Measurements from ENCODE around the gene TNFRSF13B. TPM values are rescaled to one million over a fixed set of nuclear protein-coding genes. Genes with fewer than 3 reads are reported as not detected.

The TNFRSF13B gene
- total RNA-seq, 1 experiment from 2014 or later, result not detected

DNA sequence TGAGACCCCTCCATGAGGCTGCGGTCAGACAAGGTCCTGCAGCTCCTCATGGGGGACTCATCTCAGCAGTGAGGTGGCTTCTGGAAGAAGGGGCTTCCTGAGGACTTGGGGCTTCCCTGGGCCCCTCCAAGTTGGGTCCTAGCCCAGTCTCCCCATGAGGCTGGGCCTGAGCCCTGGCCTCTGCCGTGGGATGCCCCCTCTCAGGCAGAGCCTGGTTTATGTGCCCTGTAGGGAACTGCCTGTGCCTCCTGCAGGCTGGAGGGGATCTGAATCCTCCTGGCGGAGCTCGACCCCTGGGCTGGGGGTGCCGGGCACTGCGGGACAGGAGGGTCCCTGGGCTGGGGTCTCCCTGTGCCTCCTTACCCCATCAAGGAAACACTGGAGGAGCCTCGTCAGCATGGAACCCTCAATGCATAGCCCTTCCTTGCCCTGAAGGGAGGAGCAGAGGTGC, 45.8 kb downstream of the TNFRSF13B start:
- H3K27me3 ChIP-seq (ENCODE audit: insufficient read depth, low read length), result no peaks in the 10 kb centered on the region
- H3K79me2 ChIP-seq (ENCODE audit: insufficient read depth, low read length), result no peaks in the 10 kb centered on the region
- intact Hi-C loops (cut with micrococcal nuclease), result no loop called here
- H3K9ac ChIP-seq (ENCODE audit: low read length), result no peak overlapping the region
- H3K4me2 ChIP-seq (ENCODE audit: low read length), result no peak overlapping the region
- no peaks in the 10 kb centered on the region for H4K20me1 ChIP-seq (ENCODE audit: insufficient read depth)
- H3K9me3 ChIP-seq (ENCODE audit: control insufficient read depth in 1 of 2, insufficient read depth in 1 of 2, low read depth in 1 of 2, low read length in 2 of 2), result no peaks in the 10 kb centered on the region
- ChIA-PET CTCF (no interaction called here), RAD21 (ENCODE audit: low non-redundant PET in 1 of 2, low total read pairs in 2 of 2, uncharacterized antibody in 2 of 2, unreplicated experiment in 2 of 2) (no interaction called here), POLR2A (no interaction called here)
- BruUV-seq (replicated peaks), result no TSS peak
- no peak for DNase-seq (ENCODE audit: low read depth, low spot score)
- no peak overlapping the region for H2AFZ ChIP-seq (ENCODE audit: low read depth, low read length, poor library complexity, severe bottlenecking)
- no peaks in the 10 kb centered on the region for H3K9me2 ChIP-seq (ENCODE audit: insufficient read depth)
- no peak overlapping the region for H3K4me3 ChIP-seq (replicated peaks in 1 of 2; ENCODE audit: low read depth in 1 of 2, low read length in 2 of 2)
- no peaks in the 10 kb centered on the region for H3K4me1 ChIP-seq (ENCODE audit: control insufficient read depth in 1 of 2, insufficient read depth in 2 of 2, low read length in 2 of 2)
- TF ChIP-seq POLR2AphosphoS5 (IDR thresholded peaks at IDR 0.05; ENCODE audit: low read depth, low read length) (no peak), EZH2 (IDR thresholded peaks at IDR 0.05) (no peak), POLR2A (IDR thresholded peaks at IDR 0.05; ENCODE audit: borderline replicate concordance, extremely low read depth, insufficient read depth, insufficient read length) (no peak), CEBPB (IDR thresholded peaks at IDR 0.05; ENCODE audit: low read depth) (no peak), SRF (IDR thresholded peaks at IDR 0.05; ENCODE audit: low read depth) (no peak), FOSL1 (IDR thresholded peaks at IDR 0.05; ENCODE audit: low read depth) (no peak), TCF7L2 (IDR thresholded peaks at IDR 0.05; ENCODE audit: borderline replicate concordance, extremely low read depth, insufficient read depth, insufficient read length) (no peak), ZFX (IDR thresholded peaks at IDR 0.05) (no peak), SIN3A (IDR thresholded peaks at IDR 0.05; ENCODE audit: low read depth) (no peak), JUND (IDR thresholded peaks at IDR 0.05) (no peak), SP1 (IDR thresholded peaks at IDR 0.05; ENCODE audit: low read depth) (no peak), RAD21 (IDR thresholded peaks at IDR 0.05; ENCODE audit: low read depth) (no peak), YY1 (IDR thresholded peaks at IDR 0.05; ENCODE audit: extremely low read depth, insufficient replicate concordance, low read depth, low read length) (no peak), ZNF274 (IDR thresholded peaks at IDR 0.05; ENCODE audit: low read depth, low read length) (no peak)
- TF ChIP-seq, protein P1, sequence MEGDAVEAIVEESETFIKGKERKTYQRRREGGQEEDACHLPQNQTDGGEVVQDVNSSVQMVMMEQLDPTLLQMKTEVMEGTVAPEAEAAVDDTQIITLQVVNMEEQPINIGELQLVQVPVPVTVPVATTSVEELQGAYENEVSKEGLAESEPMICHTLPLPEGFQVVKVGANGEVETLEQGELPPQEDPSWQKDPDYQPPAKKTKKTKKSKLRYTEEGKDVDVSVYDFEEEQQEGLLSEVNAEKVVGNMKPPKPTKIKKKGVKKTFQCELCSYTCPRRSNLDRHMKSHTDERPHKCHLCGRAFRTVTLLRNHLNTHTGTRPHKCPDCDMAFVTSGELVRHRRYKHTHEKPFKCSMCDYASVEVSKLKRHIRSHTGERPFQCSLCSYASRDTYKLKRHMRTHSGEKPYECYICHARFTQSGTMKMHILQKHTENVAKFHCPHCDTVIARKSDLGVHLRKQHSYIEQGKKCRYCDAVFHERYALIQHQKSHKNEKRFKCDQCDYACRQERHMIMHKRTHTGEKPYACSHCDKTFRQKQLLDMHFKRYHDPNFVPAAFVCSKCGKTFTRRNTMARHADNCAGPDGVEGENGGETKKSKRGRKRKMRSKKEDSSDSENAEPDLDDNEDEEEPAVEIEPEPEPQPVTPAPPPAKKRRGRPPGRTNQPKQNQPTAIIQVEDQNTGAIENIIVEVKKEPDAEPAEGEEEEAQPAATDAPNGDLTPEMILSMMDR (IDR thresholded peaks at IDR 0.05 in 2 of 3, conservative IDR thresholded peaks at IDR 0.05 in 1 of 3; ENCODE audit: borderline replicate concordance in 1 of 3, insufficient read depth in 1 of 3, low read depth in 2 of 3, low read length in 2 of 3), result no peak
- TF ChIP-seq, protein P2, sequence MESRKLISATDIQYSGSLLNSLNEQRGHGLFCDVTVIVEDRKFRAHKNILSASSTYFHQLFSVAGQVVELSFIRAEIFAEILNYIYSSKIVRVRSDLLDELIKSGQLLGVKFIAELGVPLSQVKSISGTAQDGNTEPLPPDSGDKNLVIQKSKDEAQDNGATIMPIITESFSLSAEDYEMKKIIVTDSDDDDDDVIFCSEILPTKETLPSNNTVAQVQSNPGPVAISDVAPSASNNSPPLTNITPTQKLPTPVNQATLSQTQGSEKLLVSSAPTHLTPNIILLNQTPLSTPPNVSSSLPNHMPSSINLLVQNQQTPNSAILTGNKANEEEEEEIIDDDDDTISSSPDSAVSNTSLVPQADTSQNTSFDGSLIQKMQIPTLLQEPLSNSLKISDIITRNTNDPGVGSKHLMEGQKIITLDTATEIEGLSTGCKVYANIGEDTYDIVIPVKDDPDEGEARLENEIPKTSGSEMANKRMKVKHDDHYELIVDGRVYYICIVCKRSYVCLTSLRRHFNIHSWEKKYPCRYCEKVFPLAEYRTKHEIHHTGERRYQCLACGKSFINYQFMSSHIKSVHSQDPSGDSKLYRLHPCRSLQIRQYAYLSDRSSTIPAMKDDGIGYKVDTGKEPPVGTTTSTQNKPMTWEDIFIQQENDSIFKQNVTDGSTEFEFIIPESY (IDR thresholded peaks at IDR 0.05; ENCODE audit: extremely low read depth, insufficient replicate concordance, low read length), result no peak
- TF ChIP-seq, protein P3, sequence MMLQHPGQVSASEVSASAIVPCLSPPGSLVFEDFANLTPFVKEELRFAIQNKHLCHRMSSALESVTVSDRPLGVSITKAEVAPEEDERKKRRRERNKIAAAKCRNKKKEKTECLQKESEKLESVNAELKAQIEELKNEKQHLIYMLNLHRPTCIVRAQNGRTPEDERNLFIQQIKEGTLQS (IDR thresholded peaks at IDR 0.05), result no peak
- TF ChIP-seq, protein P4, sequence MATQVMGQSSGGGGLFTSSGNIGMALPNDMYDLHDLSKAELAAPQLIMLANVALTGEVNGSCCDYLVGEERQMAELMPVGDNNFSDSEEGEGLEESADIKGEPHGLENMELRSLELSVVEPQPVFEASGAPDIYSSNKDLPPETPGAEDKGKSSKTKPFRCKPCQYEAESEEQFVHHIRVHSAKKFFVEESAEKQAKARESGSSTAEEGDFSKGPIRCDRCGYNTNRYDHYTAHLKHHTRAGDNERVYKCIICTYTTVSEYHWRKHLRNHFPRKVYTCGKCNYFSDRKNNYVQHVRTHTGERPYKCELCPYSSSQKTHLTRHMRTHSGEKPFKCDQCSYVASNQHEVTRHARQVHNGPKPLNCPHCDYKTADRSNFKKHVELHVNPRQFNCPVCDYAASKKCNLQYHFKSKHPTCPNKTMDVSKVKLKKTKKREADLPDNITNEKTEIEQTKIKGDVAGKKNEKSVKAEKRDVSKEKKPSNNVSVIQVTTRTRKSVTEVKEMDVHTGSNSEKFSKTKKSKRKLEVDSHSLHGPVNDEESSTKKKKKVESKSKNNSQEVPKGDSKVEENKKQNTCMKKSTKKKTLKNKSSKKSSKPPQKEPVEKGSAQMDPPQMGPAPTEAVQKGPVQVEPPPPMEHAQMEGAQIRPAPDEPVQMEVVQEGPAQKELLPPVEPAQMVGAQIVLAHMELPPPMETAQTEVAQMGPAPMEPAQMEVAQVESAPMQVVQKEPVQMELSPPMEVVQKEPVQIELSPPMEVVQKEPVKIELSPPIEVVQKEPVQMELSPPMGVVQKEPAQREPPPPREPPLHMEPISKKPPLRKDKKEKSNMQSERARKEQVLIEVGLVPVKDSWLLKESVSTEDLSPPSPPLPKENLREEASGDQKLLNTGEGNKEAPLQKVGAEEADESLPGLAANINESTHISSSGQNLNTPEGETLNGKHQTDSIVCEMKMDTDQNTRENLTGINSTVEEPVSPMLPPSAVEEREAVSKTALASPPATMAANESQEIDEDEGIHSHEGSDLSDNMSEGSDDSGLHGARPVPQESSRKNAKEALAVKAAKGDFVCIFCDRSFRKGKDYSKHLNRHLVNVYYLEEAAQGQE (IDR thresholded peaks at IDR 0.05; ENCODE audit: low read depth), result no peak
- ATAC-seq, result no peak
- H3K27ac ChIP-seq (ENCODE audit: low read depth, low read length), result no peak overlapping the region
- H3K36me3 ChIP-seq (ENCODE audit: control insufficient read depth in 1 of 2, insufficient read depth in 2 of 2, low read length in 2 of 2), result no peaks in the 10 kb centered on the region
